ENCODE measurements around the gene FLT3LG. TPM values are rescaled to one million over a fixed set of nuclear protein-coding genes. Genes with fewer than 3 reads are reported as not detected.

Gene FLT3LG
- total and polyA plus RNA-seq, 9 of the 15 experiments (the other 6 are each of a cell fraction or from before 2014, with no cell fraction given): 0.31 to 6.4 (median 1.1) TPM

GRCh38 chr19:49469828-49470614, 4.0 kb upstream of the FLT3LG start (continued):
- no peak for TF ChIP-seq ZBTB33 (CRISPR knock-in tag; IDR thresholded peaks at IDR 0.05)
- TF ChIP-seq, protein P1, sequence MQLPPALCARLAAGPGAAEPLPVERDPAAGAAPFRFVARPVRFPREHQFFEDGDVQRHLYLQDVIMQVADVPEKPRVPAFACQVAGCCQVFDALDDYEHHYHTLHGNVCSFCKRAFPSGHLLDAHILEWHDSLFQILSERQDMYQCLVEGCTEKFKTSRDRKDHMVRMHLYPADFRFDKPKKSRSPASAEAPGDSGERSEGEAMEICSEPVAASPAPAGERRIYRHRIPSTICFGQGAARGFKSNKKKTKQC (CRISPR knock-in tag; IDR thresholded peaks at IDR 0.05): no peak
- peak; percentile 34; the same call in 1 of the 2 replicates for TF ChIP-seq SMC3 (conservative IDR thresholded peaks at IDR 0.05; ENCODE audit: insufficient read depth, low read depth, low read length)
- TF ChIP-seq SNRNP70 (optimal IDR thresholded peaks at IDR 0.05; ENCODE audit: low read depth, low read length): no peak
- TF ChIP-seq ZNF165 (CRISPR knock-in tag; IDR thresholded peaks at IDR 0.05; ENCODE audit: borderline replicate concordance): no peak
- TF ChIP-seq XRCC4 (IDR thresholded peaks at IDR 0.05; ENCODE audit: extremely low read depth, insufficient read depth, insufficient read length): no peak
- 0 out of 2 replicates have a peak, but pooled peaks have one; percentile 61 for TF ChIP-seq PTBP1 (IDR thresholded peaks at IDR 0.05; ENCODE audit: low read depth, low read length)

DNA sequence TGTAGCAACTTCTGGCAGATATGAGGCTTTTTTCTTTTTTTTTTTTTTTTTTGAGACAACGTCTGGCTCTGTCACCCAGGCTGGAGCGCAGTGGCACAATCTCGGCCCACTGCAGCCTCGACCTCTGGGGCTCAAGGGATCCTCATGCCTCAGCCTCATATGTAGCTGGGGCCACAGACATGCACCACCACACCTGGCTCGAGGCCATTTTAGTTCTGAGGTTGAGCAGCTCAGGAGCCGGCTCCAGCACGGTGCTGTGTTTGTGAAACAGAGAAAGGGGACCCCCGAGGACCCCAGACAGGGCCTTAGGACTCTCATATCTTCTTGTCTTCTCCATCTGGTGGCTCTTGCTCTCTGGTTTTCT, 3.4 kb upstream of the FLT3LG start:
- ChIA-PET POLR2A (no interaction called here), CTCF (ENCODE audit: low intra/inter-chr PET ratio) (no interaction called here)
- intact Hi-C loops (cut with micrococcal nuclease): loop anchor here (1.0 kb wide), 1 partner anchor 78 kb away; no protein-coding TSS in a partner anchor
- WGBS (ENCODE audit: insufficient coverage, low coverage, missing lambda C conversion rate): 73% methylated on average over 5 of the region's 8 CpGs
- Histone ChIP-seq H4K20me1 (replicated peaks; ENCODE audit: control insufficient read depth, insufficient read depth, low read length) (peaks cover 5% of the 10 kb centered on the region; the same call in 1 of the 2 replicates), H3K9me1 (ENCODE audit: control insufficient read depth, insufficient read depth, low read length) (no peaks in the 10 kb centered on the region), H3K9ac (ENCODE audit: insufficient read depth in 1 of 2, low read depth in 2 of 2, low read length in 2 of 2) (no peak overlapping the region), H3K27me3 (ENCODE audit: control insufficient read depth in 2 of 2, insufficient read depth in 2 of 2, low read length in 2 of 2) (no peaks in the 10 kb centered on the region), H3K36me3 (ENCODE audit: control insufficient read depth, insufficient read depth, low read length) (peaks cover 26% of the 10 kb centered on the region; the same call in 2 of the 3 replicates), H3K27ac (ENCODE audit: extremely low read depth, low read depth, low read length) (no peak overlapping the region), H3K4me2 (ENCODE audit: insufficient read depth, low read length) (no peak overlapping the region), H3K79me2 (ENCODE audit: control insufficient read depth, insufficient read depth, low read length) (no peaks in the 10 kb centered on the region), H3K4me3 (no peak overlapping the region), H3K4me1 (replicated peaks in 1 of 2; ENCODE audit: control insufficient read depth in 2 of 2, insufficient read depth in 2 of 2, low read length in 2 of 2) (peaks cover 16 to 53% of the 10 kb centered on the region in 2 experiments), H2AFZ (ENCODE audit: low read depth, low read length) (no peak overlapping the region), H3K9me3 (replicated peaks; ENCODE audit: control insufficient read depth, insufficient read depth, low read depth, low read length) (no peaks in the 10 kb centered on the region)
- ATAC-seq (no peak), DNase-seq (ENCODE audit: extremely low read depth in 1 of 4, low spot score in 3 of 4) (no peak), FAIRE-seq (no peak)
- no TSS peak for BruUV-seq (replicated peaks)
- no peak for TF ChIP-seq DEAF1 (CRISPR knock-in tag; IDR thresholded peaks at IDR 0.05)
- in situ Hi-C loops (cut with MboI): no loop called here
